ENCODE measurements around the gene ALK.

ALK gene

GRCh38 chr2:29423061-29423666, 498.2 kb downstream of the ALK start:
- no peak for TF ChIP-seq CTCF (IDR thresholded peaks at IDR 0.05; ENCODE audit: control insufficient read depth, insufficient read depth, low read depth, low read length, missing control alignments)
- no peak for DNase-seq (ENCODE audit: low read depth)
- no peak overlapping the region for H3K4me3 ChIP-seq (ENCODE audit: control insufficient read depth, low read depth, low read length)

GRCh38 chr2:29420999-29421782, 500.2 kb downstream of the ALK start:
- TF ChIP-seq CTCF (IDR thresholded peaks at IDR 0.05; ENCODE audit: control insufficient read depth, insufficient read depth, low read depth, low read length, missing control alignments) = no peak
- no peak overlapping the region for H3K4me3 ChIP-seq (ENCODE audit: control insufficient read depth, low read depth, low read length)
- no peak for DNase-seq (ENCODE audit: low read depth)

- DNase-seq (ENCODE audit: low read depth) = no peak
- no peak for TF ChIP-seq CTCF (IDR thresholded peaks at IDR 0.05; ENCODE audit: control insufficient read depth, insufficient read depth, low read depth, low read length, missing control alignments)
- no peak overlapping the region for H3K4me3 ChIP-seq (ENCODE audit: control insufficient read depth, low read depth, low read length)
These were observed 500.9 kb downstream of the ALK start for GRCh38 chr2:29420464-29420863.

- no peak overlapping the region for H3K4me3 ChIP-seq (ENCODE audit: control insufficient read depth, low read depth, low read length)
- no peak for DNase-seq (ENCODE audit: low read depth)
- TF ChIP-seq CTCF (IDR thresholded peaks at IDR 0.05; ENCODE audit: control insufficient read depth, insufficient read depth, low read depth, low read length, missing control alignments) = no peak
These were observed 503.8 kb downstream of the ALK start for GRCh38 chr2:29417630-29418029.

DNA sequence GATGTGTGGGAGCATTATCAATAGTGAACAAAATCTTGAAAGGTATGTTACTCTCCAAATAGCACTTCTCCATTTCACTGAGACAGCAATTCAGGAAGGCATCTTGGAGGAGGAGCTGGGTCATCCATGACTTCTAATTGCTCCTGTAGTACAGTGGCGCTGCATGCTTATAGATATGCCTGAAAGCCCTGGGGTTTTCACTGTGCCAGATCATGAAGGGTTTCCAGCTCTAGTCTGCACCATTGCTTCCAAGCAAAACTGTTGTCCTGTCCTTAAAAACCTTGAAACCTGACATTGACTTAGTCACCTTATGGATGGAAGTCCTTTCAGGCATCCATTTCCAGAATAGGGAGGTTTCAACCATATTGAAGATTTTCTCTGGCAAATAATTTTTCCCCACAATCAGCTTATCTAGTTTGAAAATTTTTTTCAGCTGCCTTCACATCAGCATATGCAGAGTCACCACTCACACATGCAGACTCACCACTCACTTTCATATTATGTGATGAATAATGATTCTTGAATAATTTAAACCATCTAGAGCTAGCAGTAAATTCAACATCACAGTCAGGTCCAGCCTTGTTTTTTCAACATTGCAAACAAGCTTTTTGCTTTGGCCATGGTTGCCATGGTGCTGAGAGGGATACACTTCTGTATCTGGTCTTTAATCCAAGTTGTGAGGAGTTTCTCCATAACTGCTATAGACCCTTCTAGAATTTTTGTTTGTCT, 509.0 kb downstream of the ALK start:
- TF ChIP-seq CTCF (IDR thresholded peaks at IDR 0.05; ENCODE audit: control insufficient read depth, insufficient read depth, low read depth, low read length, missing control alignments) = no peak
- no peak overlapping the region for H3K4me3 ChIP-seq (ENCODE audit: control insufficient read depth, low read depth, low read length)
- DNase-seq (ENCODE audit: low read depth) = no peak

DNA sequence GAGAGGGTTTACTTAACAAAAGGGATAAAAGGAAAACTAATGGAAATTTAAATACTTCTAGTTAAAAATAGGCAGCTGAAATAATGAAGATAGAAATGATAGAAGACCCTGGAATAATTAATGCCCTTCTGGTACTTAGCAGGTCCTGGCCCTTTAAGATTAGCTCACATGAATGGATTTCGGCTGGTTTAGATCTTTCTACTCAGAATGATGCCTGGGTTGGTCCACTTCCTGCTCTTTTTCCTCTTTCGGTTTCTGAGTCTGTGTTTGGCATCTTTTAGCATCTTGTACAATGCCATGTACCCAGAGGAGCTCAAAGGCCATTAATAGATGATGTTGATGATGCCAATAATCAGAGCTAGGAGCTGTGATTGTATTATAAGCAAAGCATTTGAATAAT, 515.7 kb downstream of the ALK start:
- no peak for TF ChIP-seq CTCF (IDR thresholded peaks at IDR 0.05; ENCODE audit: control insufficient read depth, insufficient read depth, low read depth, low read length, missing control alignments)
- DNase-seq (ENCODE audit: low read depth) = no peak
- no peak overlapping the region for H3K4me3 ChIP-seq (ENCODE audit: control insufficient read depth, low read depth, low read length)

All from AG09309 (cell line).